DND-41 (cell line): Measurements from ENCODE around the gene FCSK.

Source experiments
- EZH2 ChIP-seq: IDR thresholded peaks from 3 replicates; pipeline ENCODE4 v1.6.1; 2012; ENCODE audit warnings: borderline replicate concordance, low read depth, mild to moderate bottlenecking, moderate library complexity, low read length, inconsistent platforms; ENCODE audit not compliant: severe bottlenecking
- TF ChIP-seq, protein P1 (sequence below): IDR thresholded peaks from 2 replicates; pipeline ENCODE4 v1.5.1; 2012; ENCODE audit warnings: borderline replicate concordance, low read length, moderate library complexity, mild to moderate bottlenecking; ENCODE audit not compliant: poor library complexity, severe bottlenecking; ENCODE audit errors: extremely low read depth

DNA sequence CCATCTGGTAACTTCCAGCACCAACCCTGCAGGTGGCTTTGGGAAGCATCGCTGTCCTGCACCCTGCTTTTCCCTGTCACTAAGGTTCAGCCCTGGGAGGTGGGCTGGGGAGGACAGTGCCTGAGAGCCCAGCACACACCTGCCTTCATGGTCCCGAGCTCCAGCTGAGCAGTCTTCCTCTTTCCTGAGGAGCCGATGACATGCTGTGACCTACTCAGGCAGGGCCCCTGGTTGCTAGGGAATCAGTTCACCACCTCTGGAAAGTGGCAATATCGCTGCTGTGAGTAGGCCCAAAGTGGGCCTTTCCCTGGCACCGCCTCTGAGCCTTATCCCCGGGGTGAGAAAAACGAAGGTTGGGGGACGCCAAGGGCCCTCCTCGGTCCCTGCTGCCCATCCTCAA is 33.4 kb upstream of the FCSK start:
- TF ChIP-seq, protein P1, sequence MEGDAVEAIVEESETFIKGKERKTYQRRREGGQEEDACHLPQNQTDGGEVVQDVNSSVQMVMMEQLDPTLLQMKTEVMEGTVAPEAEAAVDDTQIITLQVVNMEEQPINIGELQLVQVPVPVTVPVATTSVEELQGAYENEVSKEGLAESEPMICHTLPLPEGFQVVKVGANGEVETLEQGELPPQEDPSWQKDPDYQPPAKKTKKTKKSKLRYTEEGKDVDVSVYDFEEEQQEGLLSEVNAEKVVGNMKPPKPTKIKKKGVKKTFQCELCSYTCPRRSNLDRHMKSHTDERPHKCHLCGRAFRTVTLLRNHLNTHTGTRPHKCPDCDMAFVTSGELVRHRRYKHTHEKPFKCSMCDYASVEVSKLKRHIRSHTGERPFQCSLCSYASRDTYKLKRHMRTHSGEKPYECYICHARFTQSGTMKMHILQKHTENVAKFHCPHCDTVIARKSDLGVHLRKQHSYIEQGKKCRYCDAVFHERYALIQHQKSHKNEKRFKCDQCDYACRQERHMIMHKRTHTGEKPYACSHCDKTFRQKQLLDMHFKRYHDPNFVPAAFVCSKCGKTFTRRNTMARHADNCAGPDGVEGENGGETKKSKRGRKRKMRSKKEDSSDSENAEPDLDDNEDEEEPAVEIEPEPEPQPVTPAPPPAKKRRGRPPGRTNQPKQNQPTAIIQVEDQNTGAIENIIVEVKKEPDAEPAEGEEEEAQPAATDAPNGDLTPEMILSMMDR = no peak
- TF ChIP-seq EZH2 = no peak
